IPS-11a (cell line): ENCODE results near the gene DIP2A.
"Not testable (repeated sequence)": the region's sequence is repeated elsewhere in the genome, so short reads cannot be mapped to it uniquely, and the experiment has no call there.

Experiments used
- H3K4me3 ChIP-seq: one replicate; pipeline ENCODE4 v1.5.1; 2013; ENCODE audit warnings: low read depth, low read length, control low read depth

The DIP2A gene

DNA sequence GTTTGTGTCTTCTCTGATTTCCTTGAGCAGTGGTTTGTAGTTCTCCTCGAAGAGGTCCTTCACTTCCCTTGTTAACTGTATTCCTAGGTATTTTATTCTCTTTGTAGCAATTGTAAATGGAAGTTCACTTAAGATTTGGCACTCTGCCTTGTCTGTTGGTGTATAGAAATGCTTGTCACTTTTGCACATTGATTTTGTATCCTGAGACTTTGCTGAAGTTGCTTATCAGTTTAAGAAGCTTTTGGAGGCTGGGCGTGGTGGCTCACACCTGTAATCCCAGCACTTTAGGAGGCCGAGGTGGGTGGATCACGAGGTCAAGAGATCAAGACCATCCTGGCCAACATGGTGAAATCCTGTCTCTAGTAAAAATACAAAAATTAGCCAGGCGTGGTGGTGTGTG is 119.1 kb downstream of the DIP2A start:
- H3K4me3 ChIP-seq, result not testable (repeated sequence)

DNA sequence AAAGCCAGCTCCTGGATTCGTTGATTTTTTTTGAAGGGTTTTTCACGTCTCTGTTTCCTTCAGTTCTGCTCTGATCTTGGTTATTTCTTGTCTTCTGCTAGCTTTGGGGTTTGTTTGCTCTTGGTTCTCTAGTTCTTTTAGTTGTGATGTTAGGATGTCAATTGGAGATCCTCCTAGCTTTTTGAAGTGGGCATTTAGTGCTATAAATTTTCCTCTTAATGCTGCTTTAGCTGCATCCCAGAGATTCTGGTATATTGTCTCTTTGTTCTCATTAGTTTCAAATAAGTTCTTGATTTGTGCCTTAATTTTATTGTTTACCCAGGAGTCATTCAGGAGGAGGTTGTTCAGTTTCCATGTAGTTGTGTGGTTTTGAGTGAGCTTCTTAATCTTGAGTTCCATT is 120.7 kb downstream of the DIP2A start:
- not testable (repeated sequence) for H3K4me3 ChIP-seq

DNA sequence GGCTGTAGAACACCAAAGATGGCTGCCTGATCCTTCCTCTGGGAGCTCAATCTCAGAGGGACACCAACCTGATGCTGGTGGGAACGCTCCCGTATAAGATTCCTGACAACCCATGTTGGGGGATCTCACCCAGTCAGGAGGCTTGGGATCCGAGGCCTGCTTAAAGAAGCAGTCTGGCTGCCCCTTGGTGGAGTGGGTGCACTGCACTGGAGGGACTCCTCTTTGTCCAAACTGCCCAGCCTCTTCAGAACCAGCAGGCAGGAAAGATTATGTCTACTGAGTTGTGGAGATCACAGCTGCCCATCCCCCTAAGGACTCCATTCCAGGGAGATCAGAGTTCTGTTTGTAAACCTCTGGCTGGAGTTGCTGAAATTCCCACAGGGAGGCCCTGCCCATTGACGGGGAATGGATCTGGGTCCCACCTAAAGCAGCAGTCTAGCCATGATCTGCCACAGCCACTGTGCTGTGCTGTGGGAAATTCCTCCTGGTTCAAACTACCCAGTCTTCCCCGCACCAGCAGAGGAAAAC is 123.2 kb downstream of the DIP2A start:
- no peak overlapping the region for H3K4me3 ChIP-seq

DNA sequence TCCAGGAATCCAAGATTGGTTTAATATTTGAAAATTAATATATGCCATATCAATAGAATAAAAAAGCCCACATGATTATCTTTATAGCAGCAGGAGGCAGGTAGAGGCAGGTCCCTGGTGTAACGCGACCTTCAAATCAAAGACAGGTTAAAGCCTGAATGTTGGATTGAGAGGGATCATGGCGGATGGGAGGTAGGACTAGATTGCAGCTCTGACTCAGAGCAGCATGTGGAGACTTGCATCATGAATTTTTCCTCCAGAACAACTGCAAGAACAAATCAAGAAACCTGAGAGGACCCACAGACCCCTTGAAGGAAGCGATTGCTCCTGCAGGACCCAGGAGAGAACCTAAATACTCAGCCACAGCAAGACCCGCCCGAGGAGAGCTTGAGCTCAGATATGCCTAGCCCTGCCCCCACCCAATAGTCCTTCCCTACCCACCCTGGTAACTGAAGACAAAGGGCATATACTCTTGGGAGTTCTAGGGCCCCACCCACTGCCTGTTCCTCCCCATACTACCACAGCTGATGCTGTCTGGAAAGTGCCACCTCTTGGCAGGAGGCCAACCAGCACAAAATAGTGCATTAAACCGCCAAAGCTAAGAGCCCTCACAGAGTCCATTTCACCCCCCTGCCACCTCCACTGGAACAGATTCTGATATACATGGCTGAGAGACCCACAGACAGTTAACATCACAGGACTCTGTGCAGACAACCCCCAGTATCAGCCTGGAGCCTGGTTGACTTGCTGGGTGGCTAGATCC is 126.7 kb downstream of the DIP2A start:
- H3K4me3 ChIP-seq, result no peak overlapping the region

DNA sequence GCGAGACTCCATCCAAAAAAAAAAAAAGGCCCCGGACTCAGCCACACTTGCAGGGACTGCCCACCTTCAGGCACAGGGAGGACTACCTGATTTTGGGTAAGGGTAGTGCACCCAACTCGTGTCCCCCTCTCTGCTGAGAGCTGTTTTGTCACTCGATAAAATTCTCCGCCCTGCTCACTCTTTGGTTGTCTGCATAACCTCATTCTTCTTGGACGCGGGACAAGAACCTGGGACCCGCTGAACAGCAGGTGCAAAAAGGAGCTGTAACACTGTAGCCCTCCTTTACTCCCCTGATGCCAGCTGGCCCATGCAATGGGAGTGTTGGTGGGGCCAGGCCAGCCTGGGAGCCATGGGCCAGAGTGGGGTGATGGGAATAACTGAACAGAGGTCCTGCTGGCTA is 135.6 kb downstream of the DIP2A start:
- no peak overlapping the region for H3K4me3 ChIP-seq

DNA sequence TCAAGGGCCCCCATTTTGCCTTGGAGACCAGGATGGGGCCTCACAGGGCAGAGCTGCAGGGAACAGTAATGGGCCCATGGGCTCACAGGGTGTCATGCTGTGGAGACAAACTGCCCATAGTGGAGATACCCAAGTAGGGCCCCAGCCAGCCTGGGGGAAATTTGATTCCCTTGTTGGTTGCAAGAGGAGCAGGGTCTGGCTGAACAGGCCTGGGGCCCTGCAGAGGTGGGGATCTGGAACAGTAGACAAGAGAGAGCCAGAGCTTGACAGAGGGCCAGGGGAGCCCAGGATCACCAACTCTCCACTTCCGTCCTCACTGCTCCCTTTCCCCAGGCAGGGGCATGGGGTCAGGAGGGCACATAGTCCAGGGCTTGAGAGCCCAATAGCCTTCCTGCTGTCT is 137.5 kb downstream of the DIP2A start:
- no peak overlapping the region for H3K4me3 ChIP-seq

DNA sequence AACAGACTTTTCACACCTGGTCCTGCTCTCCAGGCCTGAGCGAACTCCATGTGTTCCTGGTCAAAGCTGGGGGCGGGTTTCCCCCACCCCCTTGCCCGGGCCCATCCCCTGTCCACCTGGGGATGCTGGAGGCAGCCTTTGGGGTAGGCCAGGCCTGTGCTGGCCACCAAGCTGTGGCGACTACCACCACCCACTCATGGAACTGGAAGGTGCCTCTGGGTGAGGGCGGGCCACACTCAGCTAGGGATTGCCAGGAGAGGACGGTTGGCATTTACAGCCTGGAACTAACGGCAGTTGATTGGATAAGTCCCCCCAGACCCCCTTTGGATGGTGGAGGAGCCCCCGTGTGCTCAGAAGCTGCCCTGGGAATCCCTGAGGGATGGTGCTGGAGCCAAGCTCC is 138.3 kb downstream of the DIP2A start:
- H3K4me3 ChIP-seq, result no peak overlapping the region

DNA sequence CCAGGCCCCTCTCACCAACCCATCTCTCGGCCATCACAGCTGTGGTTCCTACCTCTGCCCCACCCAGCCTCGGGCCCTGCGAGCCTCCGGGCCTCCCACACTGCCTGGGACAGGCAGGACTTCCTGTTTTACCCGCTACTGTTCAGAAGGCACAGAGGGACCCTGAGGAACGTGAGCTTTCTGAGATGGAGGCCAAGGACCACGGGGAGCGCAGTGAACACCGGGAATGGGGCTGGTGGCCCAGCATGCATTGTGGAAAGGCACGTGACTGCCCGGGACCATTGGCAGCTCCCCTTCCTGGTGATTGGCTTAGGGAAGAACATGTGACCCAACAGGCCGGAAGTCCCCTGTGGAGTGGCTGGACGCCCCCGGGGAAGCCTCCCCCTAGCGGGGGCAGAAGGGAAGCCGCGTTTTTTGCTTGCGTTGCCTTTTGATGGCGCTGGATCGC is 139.2 kb downstream of the DIP2A start:
- no peak overlapping the region for H3K4me3 ChIP-seq

DNA sequence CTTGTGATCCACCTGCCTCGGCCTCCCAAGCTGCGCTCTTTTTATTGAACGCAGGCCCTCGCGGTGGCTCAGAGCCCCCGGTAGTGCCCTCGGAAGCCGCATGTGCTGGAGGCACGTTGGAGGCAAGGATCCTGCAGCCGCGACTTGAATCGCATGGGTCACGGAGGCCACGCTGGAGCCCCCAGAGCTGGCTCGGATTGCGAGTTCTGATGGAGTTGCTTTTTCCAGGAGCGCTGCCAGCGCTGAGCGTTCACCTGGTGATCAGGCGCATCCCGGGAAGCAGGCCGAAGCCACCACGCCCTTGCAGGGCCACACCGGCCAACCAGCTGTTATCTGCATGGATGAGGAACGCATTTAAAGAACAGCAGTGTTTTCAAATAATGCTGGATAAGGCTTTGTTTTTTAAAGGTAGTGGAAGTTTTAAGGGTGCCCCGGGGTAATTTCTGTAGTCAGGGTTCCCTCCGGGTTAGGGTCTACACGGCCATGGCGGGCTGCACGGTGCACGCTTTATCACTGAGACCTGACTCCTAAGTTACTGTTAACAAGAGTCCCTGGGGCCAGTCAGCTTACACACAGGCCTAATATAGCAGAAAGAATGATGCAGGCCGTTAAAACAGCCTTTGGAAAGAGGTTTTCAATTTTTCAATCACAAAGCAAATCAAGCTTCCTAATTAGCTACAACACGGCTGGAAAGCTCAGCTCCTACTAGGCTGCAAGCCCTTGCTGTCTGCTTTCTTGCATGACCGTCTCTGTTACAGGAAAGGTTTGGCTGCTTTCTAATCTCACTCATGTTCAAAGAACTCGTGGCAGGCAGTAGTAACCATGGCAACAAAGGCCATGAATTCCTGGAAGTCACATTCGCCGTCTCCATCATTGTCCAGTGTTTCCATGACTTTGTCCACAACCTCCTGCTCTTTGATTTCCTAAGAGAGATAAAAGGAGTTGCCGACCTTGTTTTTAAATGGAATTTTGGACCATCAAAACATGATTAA is 140.2 kb downstream of the DIP2A start:
- H3K4me3 ChIP-seq, result no peak overlapping the region

DNA sequence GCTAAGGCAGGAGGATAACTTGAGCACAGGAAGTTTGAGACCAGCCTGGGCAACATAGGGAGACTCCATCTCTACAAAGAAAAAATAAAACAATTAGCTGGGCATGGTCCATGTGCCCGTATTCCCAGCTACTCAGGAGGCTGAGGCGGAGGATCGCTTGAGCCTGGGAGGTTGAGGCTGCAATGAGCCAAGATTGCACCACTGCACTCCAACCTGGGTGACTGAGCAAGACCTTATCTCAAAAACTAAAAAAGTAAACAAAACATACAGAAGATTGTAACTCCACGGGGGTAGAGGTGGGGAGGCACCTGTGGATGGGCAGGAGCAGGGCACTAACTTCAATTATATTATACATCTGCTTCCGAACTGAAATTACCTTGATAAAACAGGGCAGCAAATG is 141.6 kb downstream of the DIP2A start:
- no peak overlapping the region for H3K4me3 ChIP-seq

DNA sequence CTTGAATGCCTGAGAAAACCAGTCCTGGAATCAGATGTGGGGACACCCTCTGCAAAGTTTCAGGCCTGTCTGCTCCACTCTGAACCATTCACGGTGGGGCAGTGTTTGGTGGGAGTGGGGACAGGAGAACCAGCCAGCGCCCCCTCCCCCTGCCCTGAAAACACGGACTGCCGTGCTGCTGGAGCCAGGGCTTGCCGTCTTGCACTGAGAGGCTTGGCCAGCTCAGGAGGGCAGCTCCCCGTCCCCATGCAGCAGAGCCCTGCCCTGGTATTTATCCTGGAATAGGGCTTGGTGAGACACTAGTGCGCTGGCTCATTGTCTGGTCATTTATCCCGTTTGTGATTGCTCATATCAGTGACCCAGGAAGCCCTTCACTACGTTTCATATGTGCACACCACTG is 142.3 kb downstream of the DIP2A start:
- H3K4me3 ChIP-seq, result no peak overlapping the region

DNA sequence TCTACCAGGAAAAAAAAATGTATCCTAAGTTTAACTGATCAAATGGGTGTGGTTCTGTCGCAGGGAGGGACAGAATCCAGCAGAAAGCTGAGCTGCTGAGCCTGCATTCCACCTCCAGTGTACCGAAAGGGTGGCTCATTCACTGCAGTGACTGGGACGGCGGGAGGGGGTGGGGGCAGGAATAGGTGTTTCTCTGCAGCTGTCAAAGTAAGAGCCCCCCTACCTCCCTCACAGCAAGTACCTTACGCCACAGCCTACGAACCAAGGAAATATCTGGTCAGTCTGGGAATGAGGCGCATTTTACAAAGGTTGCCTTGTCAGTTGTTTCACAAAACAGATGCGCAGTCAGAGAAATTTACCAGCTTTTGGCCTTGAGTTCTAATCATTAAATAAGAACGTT is 144.5 kb downstream of the DIP2A start:
- no peak overlapping the region for H3K4me3 ChIP-seq

DNA sequence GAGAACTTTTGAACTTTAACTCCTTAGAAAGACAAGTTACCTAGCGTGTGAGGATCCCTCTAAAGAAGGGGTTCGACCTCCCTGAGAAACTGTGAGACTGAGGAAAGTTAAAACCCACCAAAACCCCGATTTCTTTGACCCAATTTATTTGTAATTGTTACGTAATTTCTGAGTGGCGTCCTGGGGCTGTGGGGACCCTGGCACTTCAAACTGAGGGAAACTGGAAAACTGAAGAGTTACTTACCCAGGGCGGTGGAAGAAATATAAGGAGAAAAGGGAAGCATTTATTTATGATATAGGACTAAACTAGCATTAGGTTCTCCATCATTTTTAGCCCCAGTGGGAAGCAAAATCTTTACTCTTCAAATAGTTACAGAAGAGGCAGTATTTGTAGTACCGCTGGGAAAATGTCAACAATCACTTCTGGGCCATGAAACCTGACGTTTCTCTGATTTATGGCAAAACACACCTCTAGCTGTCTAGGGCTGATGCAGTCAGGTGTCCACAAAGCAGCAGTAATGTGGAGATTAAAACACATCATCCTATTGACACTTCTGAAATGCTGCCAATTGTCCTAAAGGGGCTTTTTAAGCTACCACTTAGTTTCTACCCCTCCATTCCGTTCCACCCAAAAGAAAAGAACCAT is 145.8 kb downstream of the DIP2A start:
- no peak overlapping the region for H3K4me3 ChIP-seq

DNA sequence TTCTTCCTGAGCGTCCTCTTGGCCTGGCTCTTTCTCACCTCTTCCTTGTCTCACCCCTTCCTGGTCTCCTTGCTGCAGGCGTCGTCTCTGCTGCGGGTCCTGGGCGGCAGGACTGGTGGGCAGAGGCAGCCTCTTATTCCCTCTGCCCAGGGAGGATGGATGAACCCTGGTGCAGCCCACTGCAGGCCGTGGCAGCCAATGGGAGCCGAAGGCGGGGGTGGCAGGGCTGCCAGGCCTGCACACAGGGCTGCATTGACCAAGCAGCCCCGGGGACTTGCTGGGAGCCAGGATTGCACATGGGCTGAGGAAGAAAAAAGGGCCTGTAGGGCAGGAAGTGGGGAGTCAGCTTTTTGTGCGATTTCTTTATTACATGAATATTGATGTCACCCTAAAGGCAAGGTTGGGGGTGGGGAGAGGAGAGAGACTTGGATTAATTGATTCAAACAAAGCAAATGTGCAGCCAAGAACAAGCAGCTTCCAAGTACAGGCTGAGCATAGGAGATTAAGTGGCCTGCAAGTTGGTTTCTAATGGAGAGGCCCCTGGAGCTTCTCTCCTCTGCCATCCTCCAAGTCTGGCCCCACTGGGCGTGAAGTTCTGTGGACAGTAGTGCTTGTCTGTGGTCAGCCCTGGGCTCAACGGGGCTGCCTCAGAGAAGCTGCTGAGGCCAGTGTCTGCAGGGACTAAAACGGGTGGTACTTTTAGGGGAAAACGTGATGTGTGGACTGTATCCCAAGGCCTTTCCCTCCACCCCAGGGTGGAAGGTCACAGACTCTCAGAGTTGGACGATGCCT is 146.5 kb downstream of the DIP2A start, which contains the start of gene S100B:
Gene S100B (minus strand): TSS at position 108 of the 792 bp plus-strand sequence. CDS start 2,667 bp downstream, outside the sequence.
- no peak within 1 kb of the TSS for H3K4me3 ChIP-seq

DNA sequence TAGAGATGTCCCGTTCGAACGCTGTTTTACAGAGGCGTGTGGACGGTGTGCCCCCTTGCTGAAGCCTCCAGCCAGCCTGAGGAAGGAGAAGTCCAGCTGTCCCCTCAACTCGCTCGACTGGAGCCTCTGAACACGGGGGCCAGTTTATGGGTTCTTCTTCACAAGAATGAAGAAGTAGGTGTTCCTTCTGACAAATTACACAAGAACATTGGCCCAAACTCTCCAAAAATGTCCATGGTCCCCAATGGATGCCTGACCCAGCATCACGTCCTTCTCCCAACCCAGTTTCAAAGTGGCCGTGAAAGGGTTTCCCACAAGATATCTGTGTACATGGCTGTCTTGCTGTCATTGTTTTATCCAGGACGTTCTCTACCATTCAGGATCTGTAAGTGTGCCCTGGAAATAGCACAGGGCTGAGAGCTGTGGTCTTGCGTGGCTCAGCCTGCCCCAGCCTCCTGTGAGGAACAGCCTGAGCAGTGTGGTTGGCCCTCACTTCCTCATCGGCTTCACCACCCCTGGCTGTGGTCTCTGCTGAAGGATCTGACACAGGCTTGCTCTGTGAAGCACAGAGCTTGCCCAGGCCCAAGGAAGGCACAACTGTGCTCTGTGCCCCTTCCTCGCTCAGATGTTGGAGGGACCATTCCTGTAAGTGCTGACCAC is 147.2 kb downstream of the DIP2A start:
- no peak overlapping the region for H3K4me3 ChIP-seq

DNA sequence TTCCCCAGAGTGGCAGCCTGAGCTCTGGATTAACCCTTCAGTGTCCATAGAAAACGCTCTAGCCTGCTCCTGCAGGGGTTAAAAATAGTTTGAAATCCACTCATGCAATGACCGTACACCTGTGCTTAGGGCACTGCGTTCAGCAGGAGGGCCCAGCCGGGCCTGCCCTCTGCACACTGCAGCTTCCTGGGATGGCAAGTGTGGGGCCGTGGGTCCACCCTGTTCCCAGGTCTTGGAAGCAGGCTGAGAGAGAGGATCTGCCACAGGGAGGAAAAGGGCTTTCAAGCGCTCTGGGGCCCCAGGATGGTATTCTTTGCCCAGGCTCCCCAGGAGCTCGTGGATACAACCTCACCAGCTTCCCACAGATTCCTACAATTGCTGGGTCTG is 147.7 kb downstream of the DIP2A start:
- H3K4me3 ChIP-seq, result no peak overlapping the region

DNA sequence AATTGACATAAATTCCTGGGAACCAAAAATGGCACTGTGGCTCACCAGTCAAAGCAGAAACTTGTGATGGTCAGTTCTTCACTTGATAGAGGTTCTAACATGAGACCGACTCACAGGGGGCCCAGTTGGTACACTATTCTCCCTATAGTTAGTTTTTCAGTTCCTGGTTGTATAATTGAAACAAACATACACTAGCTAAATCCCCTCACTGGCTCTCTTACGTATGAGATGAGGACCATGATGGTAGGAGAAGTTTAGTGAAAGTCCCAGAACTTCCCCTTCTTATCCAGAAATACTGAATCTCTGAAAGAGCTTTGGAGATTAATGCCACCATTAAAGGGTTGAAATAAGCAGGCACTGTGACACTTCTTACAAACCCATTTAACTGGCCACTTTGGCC is 148.9 kb downstream of the DIP2A start:
- H3K4me3 ChIP-seq, result no peak overlapping the region

DNA sequence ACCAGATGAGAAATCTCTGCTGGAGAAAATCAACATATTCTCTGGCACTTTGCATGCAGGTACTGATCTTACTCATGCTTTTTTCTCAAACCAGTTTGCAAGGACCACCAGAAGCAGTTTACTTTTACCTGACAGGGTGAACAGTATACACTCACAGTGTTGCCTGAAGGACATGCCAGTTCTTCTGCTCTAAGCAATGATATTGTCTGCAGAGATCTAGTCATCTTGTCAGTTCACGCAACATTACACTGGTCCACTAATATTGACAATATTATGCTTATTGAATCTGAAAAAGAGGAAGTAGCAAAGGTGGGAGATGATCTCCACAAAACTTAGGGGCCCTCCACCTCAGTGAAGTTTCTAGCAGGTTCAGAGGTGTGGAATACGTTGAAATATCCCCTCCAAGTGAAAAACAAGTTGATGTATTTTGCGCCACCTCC is 150.0 kb downstream of the DIP2A start:
- H3K4me3 ChIP-seq, result no peak overlapping the region

DNA sequence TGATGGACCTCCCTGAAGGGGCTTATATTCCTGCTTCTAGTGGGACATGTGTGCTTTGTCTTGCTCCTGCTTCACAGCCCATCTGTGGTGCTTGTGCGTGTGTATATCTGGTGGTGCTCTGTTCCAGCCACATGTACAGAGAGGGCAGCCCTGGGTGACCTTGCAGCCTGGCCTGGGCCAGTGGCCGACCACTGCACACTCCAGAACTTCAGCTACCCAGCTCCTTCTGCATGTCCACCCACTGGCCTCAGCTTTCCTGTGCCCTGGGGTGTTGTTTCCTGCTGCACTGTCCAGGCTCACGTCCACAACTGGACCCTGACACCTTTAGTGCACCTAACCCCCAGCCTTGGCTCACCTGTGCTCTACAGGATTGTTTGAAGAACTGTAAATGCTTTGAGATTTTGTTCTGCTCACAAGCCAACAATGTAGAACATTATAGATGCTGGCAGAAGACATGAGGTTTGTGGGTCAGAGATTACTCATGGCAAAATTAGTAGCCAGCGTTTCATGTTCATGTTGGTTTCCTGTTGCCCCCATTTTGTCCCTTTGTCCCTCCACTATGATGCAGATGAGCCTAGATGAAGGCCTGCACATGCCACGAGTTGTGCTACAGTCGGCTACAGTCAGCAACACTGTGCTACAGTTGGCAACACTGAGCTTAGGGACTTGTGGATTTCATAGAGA is 151.5 kb downstream of the DIP2A start:
- no peak overlapping the region for H3K4me3 ChIP-seq
